GM18517 (cell line): ENCODE data around the gene CACNG8.

ENCODE experiments used
- ATAC-seq: cut with Tn5 transposase; IDR thresholded peaks from one replicate; pipeline ENCODE4 v1.9.1; 2021; ENCODE audit warnings: mild to moderate bottlenecking, moderate library complexity; ENCODE audit not compliant: unreplicated experiment

CACNG8 gene

DNA sequence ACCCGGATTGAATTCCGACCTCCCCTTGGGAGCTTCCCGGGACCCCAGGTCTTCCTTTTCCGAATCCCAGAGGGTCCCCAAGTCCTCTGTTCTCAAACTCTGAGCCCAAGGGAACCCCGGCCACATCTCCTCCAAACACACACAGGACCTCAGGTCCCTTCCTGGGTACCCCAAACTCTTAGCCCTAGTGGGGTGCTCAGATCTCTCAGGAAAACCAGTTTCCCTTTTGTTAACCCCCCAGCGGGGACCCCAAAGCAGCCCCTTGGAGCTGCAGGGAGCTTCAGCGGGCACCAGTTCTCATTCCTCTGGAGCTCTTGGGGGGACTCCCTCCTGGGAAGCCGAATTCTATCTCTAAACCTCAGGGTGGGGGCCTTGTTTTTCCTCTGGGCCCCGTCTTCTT lies 29.5 kb downstream of the CACNG8 start:
- no peak for ATAC-seq

DNA sequence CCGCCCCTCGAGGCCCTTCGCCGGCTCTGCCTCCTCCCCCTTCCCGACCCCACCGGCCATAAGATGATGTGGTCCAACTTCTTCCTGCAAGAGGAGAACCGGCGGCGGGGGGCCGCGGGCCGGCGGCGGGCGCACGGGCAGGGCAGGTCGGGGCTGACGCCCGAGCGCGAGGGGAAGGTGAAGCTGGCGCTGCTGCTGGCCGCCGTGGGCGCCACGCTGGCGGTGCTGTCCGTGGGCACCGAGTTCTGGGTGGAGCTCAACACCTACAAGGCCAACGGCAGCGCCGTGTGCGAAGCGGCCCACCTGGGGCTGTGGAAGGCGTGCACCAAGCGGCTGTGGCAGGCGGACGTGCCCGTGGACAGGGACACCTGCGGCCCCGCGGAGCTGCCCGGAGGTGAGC lies 30.1 kb downstream of the CACNG8 start:
- no peak for ATAC-seq

DNA sequence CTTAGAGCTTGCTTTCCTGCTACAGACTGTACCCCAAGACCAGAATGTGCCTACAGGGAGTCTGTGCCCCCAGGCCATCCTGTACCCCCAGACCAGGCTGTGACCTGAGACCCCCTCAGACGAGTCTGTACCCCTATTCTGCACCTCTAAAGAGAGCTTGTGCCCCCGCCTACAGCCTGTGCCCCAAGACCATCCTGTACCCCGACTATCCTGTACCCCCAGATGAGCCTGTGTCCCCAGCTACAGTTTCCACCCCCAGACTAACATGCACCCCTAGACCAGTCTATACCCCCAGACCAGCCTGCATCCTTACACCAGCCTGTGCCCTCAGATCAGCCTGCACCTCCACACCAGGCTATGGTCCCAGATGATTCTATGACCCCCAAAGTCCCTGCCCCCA lies 30.7 kb downstream of the CACNG8 start:
- no peak for ATAC-seq

DNA sequence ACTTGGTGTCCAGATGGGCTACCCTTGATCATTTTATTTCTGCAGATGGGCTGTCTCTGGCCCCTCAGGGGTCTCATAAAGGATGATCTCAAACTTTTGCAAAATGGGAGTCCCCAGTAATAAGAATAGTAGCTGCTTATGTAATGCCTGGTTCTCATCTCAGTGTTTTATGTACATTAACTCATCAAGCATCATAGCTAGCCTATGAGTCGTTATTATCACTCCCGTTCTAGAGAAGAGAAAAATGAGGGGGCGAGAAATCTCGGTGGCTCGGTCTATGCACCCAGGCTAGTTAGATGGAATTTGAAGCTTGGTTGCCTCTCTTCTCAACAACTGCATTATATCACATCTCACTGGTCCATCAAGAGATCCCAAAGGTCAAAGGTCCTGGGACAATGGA lies 32.1 kb downstream of the CACNG8 start:
- ATAC-seq: no peak

DNA sequence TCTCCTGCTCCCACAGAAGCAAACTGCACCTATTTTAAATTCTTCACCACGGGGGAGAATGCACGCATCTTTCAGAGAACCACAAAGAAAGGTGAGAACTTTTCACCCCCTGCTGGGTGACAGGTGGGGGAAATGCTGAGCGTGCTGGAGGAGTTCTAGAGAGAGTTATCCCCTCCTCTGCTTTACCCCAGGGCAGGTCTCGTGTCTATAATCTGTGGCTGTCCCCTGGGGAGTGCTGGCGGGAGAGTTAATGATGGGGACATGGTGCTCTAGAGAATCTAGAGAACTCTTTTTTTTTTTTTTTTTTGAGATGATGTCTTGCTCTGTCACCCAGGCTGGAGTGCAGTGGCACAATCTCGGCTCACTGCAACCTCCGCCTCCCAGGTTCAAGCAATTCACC lies 35.5 kb downstream of the CACNG8 start:
- ATAC-seq: no peak

DNA sequence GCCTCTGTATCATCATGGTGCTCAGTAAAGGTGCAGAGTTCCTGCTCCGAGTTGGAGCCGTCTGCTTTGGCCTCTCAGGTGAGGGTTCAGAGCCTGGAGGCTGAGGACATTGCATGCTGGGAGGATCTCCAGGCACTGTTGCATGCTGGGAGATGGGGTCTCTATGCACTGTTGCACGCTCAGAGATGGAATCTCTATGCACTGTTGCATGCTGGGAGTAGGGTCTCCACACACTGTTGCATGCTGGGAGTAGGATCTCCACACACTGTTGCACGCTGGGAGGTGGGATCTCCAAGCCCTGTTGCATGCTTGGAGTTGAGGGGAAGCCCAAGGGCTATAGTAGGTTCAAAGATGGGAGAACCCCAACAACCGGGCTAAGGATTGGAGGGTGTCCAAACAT lies 37.0 kb downstream of the CACNG8 start:
- ATAC-seq: no peak

DNA sequence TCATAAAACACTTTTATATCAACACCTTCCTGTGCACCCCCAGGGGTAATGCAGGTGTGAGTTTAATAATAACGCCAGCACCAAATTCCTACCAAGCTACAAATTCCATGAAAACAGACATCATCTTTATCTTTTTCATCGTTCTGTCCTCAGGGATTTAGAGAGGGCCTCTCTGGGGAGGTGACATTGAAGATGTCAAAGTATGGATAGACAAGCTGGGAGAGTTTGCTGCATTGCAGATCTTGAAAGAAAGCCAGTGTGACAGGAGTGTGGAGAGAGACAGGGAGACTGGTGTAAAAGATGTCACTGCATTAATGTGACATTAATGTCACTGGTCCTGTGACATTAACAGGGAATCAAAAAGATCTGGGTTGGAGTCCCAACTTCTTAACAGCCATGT lies 38.8 kb downstream of the CACNG8 start:
- ATAC-seq: no peak

DNA sequence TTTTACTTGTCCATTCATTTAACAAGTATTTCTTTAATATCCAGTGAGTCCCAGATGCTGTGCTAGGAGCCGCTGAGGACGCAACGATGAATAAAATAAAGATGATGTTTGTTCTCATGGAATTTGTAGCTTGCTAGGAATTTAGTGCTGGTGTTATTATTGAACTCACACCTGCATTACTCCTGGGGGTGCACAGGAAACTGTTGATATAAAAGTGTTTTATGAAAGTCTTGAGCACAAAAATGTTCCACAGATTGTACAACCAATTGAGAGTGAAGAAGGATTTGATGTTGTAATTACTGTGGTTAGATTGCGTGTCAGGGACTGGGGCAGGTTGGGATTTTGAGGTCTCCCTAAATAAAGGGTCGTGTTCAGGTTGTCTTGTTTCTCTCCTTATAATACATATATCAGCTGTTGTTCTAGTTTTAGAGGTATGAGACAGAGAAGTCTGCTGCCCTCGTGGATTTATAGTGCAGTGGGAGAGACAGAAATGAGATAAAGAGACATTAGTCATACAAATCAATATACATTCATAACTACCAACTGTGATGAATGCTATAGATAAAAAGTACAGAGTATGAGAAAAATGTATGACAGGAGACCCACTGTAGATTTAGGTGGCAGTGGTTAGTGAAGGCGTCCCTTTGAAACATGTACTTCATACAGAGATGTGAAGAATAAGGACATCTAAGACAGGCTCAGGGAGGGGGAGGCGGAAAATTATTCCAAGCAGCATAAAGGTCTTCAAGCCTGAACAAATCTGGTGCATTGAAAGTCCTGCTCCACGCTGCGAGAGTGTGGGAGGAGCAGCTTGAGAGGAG lies 40.0 kb downstream of the CACNG8 start:
- no peak for ATAC-seq

DNA sequence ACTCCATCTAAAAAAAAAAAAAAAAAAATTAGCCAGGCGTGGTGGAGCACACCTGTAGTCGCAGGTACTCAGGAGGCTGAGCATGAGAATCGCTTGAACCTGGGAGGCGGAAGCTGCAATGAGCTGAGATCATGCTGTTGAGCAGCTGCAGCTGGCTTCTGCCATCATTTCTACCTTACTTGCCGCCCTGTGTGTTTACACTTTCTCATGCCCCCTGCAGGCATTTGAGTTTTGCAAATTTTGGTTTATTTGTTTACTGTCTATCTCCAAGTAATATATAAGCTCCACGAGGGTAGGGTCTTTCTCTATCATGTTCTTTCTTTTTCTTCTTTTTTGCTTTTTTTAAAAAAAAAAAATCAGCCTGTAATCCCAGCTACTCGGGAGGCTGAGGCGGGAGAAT lies 46.7 kb downstream of the CACNG8 start:
- no peak for ATAC-seq

DNA sequence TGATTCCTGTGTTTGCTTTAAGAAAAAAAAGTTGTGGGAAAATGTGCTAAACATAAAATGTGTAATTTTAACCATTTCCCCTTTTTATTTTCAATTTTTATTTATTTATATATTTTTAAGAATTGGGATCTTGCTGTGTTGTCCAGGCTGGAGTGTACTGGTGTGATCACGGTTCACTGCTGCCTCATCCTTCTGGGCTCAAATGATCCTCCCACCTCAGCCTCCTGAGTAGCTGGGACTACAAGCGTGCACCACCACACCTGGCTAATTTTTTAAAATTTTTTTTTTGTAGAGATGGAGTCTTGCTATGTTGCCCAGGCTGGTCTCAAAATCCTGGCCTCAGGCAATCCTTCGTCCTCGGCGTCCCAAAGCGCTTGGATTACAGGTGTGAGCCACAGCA lies 47.7 kb downstream of the CACNG8 start:
- no peak for ATAC-seq

DNA sequence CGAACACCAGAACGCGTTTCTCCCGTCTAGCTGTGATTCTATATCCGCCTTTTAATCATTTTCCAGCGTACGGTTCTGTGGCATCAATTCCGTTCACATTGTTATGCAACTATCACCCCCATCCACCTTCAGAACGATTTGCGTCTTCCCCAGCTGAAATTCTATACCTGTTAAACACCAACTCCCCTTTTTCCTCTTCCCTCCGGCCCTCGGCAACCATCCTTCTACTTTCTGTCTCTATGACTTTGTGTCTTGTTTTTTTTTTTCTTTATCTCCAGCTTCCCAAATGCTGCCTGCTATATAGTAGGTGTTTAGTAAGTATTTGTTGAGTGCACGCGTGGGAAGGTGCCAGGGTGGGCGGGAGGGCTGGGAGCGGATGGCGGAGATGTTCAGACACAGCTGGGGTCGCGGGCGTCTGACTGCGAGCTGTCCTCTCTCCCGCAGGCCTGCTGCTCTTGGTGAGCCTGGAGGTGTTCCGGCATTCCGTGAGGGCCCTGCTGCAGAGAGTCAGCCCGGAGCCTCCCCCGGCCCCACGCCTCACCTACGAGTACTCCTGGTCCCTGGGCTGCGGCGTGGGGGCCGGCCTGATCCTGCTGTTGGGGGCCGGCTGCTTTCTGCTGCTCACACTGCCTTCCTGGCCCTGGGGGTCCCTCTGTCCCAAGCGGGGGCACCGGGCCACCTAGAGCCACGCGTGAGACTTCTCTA lies 48.9 kb downstream of the CACNG8 start:
- ATAC-seq: no peak

DNA sequence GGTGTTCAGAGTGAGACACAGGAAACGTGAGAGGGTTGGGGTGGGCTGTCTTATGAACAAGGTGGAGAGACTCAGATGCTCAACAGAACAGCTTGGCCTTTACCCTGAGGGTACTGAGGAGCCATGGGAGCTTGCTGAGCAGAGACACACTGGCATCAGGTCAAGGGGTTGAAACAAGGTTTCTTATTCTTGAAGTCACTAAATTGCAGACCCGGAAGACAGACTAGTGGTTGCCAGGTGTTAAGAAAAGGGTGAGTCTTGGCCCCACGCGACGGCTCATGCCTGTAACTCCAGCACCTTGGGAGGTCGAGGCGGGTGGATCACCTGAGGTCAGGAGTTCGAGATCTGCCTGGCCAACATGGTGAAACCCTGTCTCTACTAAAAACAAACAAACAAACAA lies 51.1 kb downstream of the CACNG8 start:
- ATAC-seq: no peak

DNA sequence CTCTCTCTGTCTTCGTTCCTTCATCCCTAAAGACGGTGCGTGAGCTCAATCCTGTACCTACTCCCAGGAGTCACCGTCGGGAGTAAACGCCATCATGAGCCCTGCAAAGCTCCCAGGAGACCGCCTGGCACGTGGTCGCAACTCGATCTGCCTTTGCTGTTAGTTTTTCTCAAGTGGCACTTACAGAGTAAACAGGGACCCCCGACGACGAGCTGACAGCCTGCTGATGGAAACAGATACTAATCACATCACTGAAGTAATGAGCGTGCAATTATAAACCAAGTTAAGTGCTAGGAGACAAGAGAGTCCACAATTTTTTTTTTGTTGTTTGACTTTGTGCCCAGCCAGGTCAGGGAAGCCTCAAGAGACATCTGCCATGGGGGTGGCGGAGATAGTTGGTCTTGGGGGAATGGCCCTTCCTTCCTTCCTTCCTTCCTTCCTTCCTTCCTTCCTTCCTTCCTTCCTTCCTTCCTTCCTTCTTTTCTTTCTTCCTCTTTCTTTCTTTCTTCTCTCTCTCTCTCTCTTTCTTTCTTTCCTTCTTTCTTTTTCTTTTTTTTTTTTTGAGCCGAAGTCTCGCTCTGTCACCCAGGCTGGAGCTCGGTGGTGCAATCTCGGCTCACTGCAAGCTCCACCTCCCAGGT lies 52.3 kb downstream of the CACNG8 start:
- ATAC-seq: no peak

DNA sequence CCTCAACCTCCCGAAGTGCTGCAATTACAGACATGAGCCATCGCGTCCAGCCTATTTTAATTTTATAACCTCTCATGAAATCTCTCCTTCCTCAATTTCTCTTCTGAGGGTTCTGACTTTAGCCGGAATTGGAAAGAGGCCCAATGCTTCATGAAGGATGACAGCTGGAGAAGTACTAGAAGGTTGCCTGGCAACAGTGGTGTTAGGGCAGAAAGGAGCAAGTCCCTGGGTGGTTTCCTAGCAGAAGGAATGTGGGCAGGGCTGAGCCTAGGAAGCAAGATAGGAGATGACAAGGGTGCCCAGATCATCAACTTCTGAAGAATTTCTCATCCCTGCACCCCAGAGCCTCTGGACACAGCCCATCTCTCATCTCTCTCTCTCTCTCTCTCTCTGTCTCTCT lies 54.5 kb downstream of the CACNG8 start:
- no peak for ATAC-seq

DNA sequence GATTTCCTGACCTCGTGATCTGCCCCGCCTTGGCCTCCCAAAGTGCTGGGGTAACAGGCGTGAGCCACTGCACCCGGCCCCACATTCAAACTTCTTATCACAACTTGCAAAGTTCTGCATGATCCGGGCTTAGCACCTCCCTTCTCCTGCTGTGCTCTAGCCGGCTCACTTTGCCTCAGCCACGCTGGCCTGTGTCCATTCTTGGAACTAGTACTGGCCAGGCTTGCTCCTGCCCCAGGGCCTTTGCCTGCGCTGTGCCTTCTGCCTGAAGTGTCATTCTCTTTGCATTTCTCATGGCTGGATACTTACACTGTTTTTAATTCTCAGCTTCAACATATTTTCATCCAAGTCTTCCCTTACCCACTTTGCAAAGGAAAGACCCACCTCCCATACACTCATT lies 58.6 kb downstream of the CACNG8 start:
- ATAC-seq: no peak

DNA sequence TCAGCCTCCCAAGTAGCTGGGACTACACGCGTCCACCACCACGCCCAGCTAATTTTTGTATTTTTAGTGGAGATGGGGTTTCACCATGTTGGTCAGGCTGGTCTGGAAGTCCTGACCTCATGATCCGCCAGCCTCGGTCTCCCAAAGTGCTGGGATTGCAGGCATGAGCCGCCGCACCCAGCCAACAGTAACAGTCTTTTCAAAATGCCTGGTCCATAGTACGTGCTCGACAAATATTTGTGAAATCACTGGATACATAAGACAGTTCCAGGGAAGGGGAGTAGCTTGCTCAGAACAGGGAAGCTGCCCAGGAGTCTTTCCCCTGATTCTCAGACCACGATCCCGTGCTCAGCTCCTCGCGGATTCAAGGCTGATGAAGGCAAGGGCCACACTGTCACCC lies 59.2 kb downstream of the CACNG8 start:
- ATAC-seq: no peak

DNA sequence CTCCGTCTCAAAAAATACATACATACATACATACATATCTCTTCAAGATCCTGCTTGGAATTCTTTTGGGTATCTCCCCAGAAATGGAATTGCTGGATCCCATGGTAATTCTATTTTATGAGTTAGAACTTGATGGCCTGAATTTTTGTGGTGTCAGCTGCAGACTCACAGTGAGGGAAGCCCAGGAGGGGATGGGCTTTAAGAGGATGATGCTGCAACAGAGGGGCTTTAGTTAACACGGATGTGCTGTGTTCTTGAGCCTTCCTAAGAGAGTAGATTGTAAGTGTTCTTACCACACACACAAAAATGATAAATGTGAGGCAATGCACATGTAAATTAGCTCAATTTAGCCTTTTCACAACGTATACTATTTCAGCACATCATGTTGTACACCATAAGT lies 60.5 kb downstream of the CACNG8 start:
- ATAC-seq: no peak

DNA sequence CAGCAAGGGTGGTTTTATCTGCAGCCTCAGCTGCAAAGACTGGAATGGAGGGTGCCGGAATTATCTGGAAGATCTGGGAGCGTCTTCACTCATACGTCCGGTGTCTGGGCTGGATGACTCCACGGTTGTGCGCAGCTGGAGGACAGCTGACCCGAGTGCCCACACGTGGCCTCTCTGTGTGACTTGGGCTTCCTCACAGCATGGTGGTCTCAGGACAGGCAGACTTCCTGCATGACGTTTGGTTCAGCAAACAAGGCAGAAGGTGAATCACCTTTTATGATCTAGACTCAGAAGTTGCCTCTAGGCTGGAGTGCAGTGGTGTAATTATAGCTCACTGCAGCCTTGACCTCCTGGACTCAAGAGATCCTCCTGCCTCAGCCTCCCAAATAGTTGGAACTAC lies 61.9 kb downstream of the CACNG8 start:
- ATAC-seq: no peak

DNA sequence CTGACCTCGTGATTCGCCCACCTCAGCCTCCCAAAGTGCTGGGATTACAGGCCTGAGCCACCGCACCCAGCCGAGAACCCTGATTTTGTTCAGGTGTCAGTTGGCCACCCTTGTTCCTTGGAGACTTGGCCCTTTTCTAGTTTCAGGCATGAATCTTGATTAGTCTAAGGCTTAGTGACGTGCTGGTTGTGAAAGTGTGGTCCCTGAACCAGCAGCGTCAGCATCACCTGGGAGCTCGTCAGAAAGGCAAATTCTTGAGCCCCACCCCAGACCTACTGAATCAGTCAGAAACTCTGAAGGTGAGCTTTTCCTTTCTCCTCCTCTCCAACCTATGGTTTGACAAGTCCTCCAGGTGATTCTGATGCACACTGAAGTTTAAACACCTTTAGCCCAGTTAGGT lies 63.9 kb downstream of the CACNG8 start:
- ATAC-seq: no peak

DNA sequence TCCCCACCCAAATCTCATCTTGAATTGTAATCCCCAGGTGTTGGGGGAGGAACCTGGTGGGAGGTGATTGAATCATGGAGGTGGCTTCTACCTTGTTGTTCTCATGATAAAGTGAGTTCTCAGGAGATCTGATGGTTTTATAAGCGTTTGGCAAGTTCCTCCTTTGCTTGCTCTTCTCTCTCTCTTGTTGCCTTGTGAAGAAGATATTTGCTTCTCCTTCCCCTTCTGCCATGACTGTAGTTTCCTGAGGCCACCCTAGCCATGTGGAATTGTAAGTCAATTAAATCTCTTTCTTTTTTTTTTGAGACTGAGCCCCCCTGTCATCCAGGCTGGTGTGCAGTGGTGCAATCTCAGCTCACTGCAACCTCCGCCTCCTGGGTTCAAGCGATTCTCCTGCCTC lies 66.6 kb downstream of the CACNG8 start:
- ATAC-seq: no peak

DNA sequence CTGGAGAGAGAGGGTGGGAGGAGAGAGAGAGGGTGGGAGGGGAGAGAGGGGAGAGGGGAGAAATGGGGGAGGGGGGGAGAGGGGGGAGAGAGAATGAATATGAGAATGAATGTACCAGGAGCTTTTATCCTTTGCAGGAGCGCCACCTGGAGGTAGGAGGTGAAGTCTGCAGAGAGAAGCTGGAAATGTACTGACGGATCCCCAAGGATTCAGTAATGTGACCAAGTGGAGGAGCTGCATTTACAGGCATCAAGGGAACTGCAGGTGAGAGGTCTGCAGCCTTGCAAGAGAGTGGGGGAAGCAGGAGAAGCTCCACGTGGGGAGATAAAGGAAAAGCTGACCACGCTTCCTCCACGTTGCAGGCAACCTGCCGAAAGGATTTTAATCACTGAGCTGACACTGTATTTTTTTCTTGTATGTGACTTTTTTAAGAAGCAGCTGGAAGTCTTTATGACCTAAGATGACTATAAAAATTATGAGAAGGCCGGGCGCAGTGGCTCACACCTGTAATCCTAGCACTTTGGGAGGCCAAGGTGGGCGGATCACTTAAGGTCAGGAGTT lies 67.3 kb downstream of the CACNG8 start:
- no peak for ATAC-seq
